RWPE2 (cell line): ENCODE data around the gene HNRNPA0.

Experiments used
- ATAC-seq: fragments of 200-7000 bp; cut with Tn5 transposase; 3 replicates; pipeline ENCODE4 v1.9.1; 2021; ENCODE audit warnings: low read depth
- DNase-seq: peaks from one replicate; pipeline ENCODE4 v3.0.0-alpha.2; 2020; ENCODE audit warnings: low spot score
- H3K27ac ChIP-seq: fragments of 450-650 bp; 2 replicates; pipeline ENCODE4 v1.5.1; 2017; ENCODE audit warnings: mild to moderate bottlenecking; ENCODE audit not compliant: poor library complexity, severe bottlenecking
- H3K27me3 ChIP-seq: fragments of 250-450 bp; sonication (Bioruptor Pico); 2 replicates; pipeline ENCODE4 v1.5.1; 2021; ENCODE audit warnings: mild to moderate bottlenecking, moderate library complexity; ENCODE audit not compliant: insufficient read depth, poor library complexity, severe bottlenecking
- H3K36me3 ChIP-seq: fragments of 250-450 bp; sonication (Bioruptor Pico); 2 replicates; pipeline ENCODE4 v1.5.1; 2020; ENCODE audit warnings: low read depth, mild to moderate bottlenecking, moderate library complexity
- H3K4me1 ChIP-seq: fragments of 250-450 bp; sonication (Bioruptor Pico); 2 replicates; pipeline ENCODE4 v1.5.1; 2021; ENCODE audit warnings: mild to moderate bottlenecking, moderate library complexity; ENCODE audit not compliant: insufficient read depth, poor library complexity, severe bottlenecking
- H3K4me3 ChIP-seq: fragments of 250-450 bp; sonication (Bioruptor Pico); 2 replicates; pipeline ENCODE4 v1.5.1; 2021; ENCODE audit warnings: mild to moderate bottlenecking, moderate library complexity; ENCODE audit not compliant: severe bottlenecking
- H3K9me3 ChIP-seq: fragments of 250-450 bp; sonication (Bioruptor Pico); 2 replicates; pipeline ENCODE4 v1.5.1; 2021; ENCODE audit warnings: mild to moderate bottlenecking, moderate library complexity; ENCODE audit not compliant: severe bottlenecking
- CTCF ChIP-seq: fragments of 450-650 bp; IDR thresholded peaks from one replicate; pipeline ENCODE4 v1.5.1; 2017; ENCODE audit warnings: mild to moderate bottlenecking, moderate library complexity; ENCODE audit not compliant: poor library complexity, severe bottlenecking

Gene HNRNPA0

DNA sequence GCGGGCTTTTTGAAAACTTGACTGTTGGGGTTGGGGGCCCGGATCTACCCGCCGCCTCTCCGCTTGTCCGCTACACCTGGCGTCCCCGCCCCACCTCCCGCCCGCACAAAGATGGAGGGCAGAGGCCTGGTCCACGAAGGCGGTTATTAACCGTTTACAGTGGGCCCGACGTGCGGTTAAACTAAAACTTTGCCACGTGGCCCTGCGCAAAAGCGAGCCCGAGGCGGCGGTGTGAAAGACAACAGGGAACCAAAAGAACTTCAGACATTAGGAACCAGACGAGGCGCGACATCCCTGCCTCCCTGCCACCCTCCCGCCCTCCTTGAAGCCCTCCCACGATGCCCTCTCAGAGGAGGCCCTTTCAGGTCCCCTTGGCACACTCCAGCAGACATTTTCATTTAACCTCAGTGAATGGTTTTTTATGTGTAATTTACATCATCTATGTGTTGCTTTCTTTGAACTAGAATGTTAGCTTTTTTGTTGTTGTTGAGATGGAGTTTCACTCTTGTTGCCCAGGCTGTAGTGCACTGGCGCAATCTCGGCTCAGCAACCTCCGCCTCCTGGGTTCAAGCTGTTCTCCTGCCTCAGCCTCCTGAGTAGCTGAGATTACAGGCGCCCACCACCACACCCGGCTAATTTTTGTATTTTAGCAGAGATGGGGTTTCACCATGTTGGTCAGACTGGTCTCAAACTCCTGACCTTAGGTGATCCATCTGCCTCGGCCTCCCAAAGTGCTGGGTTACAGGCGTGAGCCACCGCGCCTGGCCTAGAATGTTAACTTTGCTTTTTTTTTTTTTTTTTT lies 999 bp upstream of the HNRNPA0 start:
- H3K27ac ChIP-seq: peak overlapping the region; percentile 80
- H3K4me3 ChIP-seq: peak overlapping the region; percentile 59

GRCh38 chr5:137753691-137754187 lies 424 bp downstream of the HNRNPA0 start:
- H3K36me3 ChIP-seq: peaks cover 38% of the 10 kb centered on the region
- no peaks in the 10 kb centered on the region for H3K9me3 ChIP-seq
- peak overlapping the region; percentile 59 for H3K4me3 ChIP-seq
- peak overlapping the region; percentile 80 for H3K27ac ChIP-seq
- no peaks in the 10 kb centered on the region for H3K27me3 ChIP-seq
- DNase-seq (no peak), ATAC-seq (peak; percentile 16)
- no peak for TF ChIP-seq CTCF
- H3K4me1 ChIP-seq: peaks cover 6% of the 10 kb centered on the region

More for the DNA sequence above, 999 bp upstream of the HNRNPA0 start:
- DNase-seq (peak; percentile 74), ATAC-seq (peak; percentile 37)
- TF ChIP-seq CTCF: no peak
- no peaks in the 10 kb centered on the region for H3K9me3 ChIP-seq
- H3K27me3 ChIP-seq: no peaks in the 10 kb centered on the region
- peaks cover 6% of the 10 kb centered on the region for H3K4me1 ChIP-seq
- peaks cover 34% of the 10 kb centered on the region for H3K36me3 ChIP-seq

GRCh38 chr5:137752905-137753690 lies 1.1 kb downstream of the HNRNPA0 start:
- Histone ChIP-seq H3K9me3 (no peaks in the 10 kb centered on the region), H3K4me1 (peaks cover 6% of the 10 kb centered on the region), H3K4me3 (peak overlapping the region; percentile 59), H3K27ac (peak overlapping the region; percentile 80), H3K36me3 (peaks cover 38% of the 10 kb centered on the region), H3K27me3 (no peaks in the 10 kb centered on the region)
- DNase-seq: peak; percentile 74
- no peak for TF ChIP-seq CTCF
- ATAC-seq: no peak

- peak overlapping the region; percentile 59 for H3K4me3 ChIP-seq
- ATAC-seq: no peak
- peak; percentile 99 for TF ChIP-seq CTCF
- H3K27me3 ChIP-seq: no peaks in the 10 kb centered on the region
- no peaks in the 10 kb centered on the region for H3K9me3 ChIP-seq
- no peak for DNase-seq
- H3K36me3 ChIP-seq: peaks cover 38% of the 10 kb centered on the region
- H3K27ac ChIP-seq: peak overlapping the region; percentile 80
- peaks cover 6% of the 10 kb centered on the region for H3K4me1 ChIP-seq
Measured at GRCh38 chr5:137751869-137752491, 2.2 kb downstream of the HNRNPA0 start.
